ENCODE results near the gene CSE1L.
"Not testable (repeated sequence)": the region's sequence is repeated elsewhere in the genome, so short reads cannot be mapped to it uniquely, and the experiment has no call there.

The CSE1L gene

GRCh38 chr20:49074521-49074920 lies 28.4 kb downstream of the CSE1L start:
- TF ChIP-seq CTCF (IDR thresholded peaks at IDR 0.05; ENCODE audit: borderline replicate concordance, control extremely low read depth, extremely low read depth, insufficient read depth, missing control alignments), result no peak
- DNase-seq (ENCODE audit: low spot score), result no peak
- in situ Hi-C loops (cut with MboI; ENCODE audit: low sequenced_read_pairs, unreplicated experiment), result no loop called here

- no peak for TF ChIP-seq CTCF (IDR thresholded peaks at IDR 0.05; ENCODE audit: borderline replicate concordance, control extremely low read depth, extremely low read depth, insufficient read depth, missing control alignments)
- no peak for DNase-seq (ENCODE audit: low spot score)
- in situ Hi-C loops (cut with MboI; ENCODE audit: low sequenced_read_pairs, unreplicated experiment), result no loop called here
Measured at GRCh38 chr20:49078310-49078709, 32.2 kb downstream of the CSE1L start.

- DNase-seq (ENCODE audit: low spot score); in situ Hi-C loops (cut with MboI; ENCODE audit: low sequenced_read_pairs, unreplicated experiment): not testable (repeated sequence)
Measured at GRCh38 chr20:49082295-49082694, 36.2 kb downstream of the CSE1L start.

GRCh38 chr20:49091104-49091503 lies 45.0 kb downstream of the CSE1L start:
- no peak for DNase-seq (ENCODE audit: low spot score)

GRCh38 chr20:49091762-49092161 lies 45.6 kb downstream of the CSE1L start:
- in situ Hi-C loops (cut with MboI; ENCODE audit: low sequenced_read_pairs, unreplicated experiment), result no loop called here
- no peak for TF ChIP-seq CTCF (IDR thresholded peaks at IDR 0.05; ENCODE audit: borderline replicate concordance, control extremely low read depth, extremely low read depth, insufficient read depth, missing control alignments)
- DNase-seq (ENCODE audit: low spot score), result no peak

More at GRCh38 chr20:49091104-49091503, 45.0 kb downstream of the CSE1L start:
- TF ChIP-seq CTCF (IDR thresholded peaks at IDR 0.05; ENCODE audit: borderline replicate concordance, control extremely low read depth, extremely low read depth, insufficient read depth, missing control alignments), result no peak
- in situ Hi-C loops (cut with MboI; ENCODE audit: low sequenced_read_pairs, unreplicated experiment), result no loop called here

GRCh38 chr20:49096203-49096730 lies 50.2 kb downstream of the CSE1L start:
- DNase-seq (ENCODE audit: low spot score), result no peak
- in situ Hi-C loops (cut with MboI; ENCODE audit: low sequenced_read_pairs, unreplicated experiment), result no loop called here
- no peak for TF ChIP-seq CTCF (IDR thresholded peaks at IDR 0.05; ENCODE audit: borderline replicate concordance, control extremely low read depth, extremely low read depth, insufficient read depth, missing control alignments)

GRCh38 chr20:49097159-49097558 lies 51.0 kb downstream of the CSE1L start:
- in situ Hi-C loops (cut with MboI; ENCODE audit: low sequenced_read_pairs, unreplicated experiment), result no loop called here
- DNase-seq (ENCODE audit: low spot score), result no peak
- TF ChIP-seq CTCF (IDR thresholded peaks at IDR 0.05; ENCODE audit: borderline replicate concordance, control extremely low read depth, extremely low read depth, insufficient read depth, missing control alignments), result no peak

Data from GM13976 (cell line).